Ramos (cell line): ENCODE measurements around the gene UBASH3A.

Source experiments
- in situ Hi-C: fragments of 300-500 bp; cut with MboI; formaldehyde crosslinking; loops from one replicate; pipeline ENCODE4 v1.14.3; 2022; ENCODE audit warnings: low sequenced_read_pairs; ENCODE audit not compliant: unreplicated experiment

The UBASH3A gene

GRCh38 chr21:42472521-42472920, 68.8 kb downstream of the UBASH3A start:
- in situ Hi-C loops = no loop called here

GRCh38 chr21:42473498-42474042, 69.9 kb downstream of the UBASH3A start:
- in situ Hi-C loops = no loop called here

- in situ Hi-C loops = no loop called here
Observed at GRCh38 chr21:42474043-42474831, 70.5 kb downstream of the UBASH3A start.

- in situ Hi-C loops = no loop called here
Observed at GRCh38 chr21:42475036-42475435, 71.3 kb downstream of the UBASH3A start.

GRCh38 chr21:42475526-42476387, 72.1 kb downstream of the UBASH3A start:
- in situ Hi-C loops = no loop called here

GRCh38 chr21:42476388-42477331, 73.0 kb downstream of the UBASH3A start:
- in situ Hi-C loops = no loop called here

- in situ Hi-C loops = no loop called here
Observed at GRCh38 chr21:42478504-42478903, 74.8 kb downstream of the UBASH3A start.

- in situ Hi-C loops = no loop called here
Observed at GRCh38 chr21:42479582-42479981, 75.9 kb downstream of the UBASH3A start.

GRCh38 chr21:42480736-42481135, 77.0 kb downstream of the UBASH3A start:
- in situ Hi-C loops = no loop called here

GRCh38 chr21:42481169-42481568, 77.5 kb downstream of the UBASH3A start:
- in situ Hi-C loops = no loop called here

- in situ Hi-C loops = no loop called here
Observed at GRCh38 chr21:42484966-42485365, 81.3 kb downstream of the UBASH3A start.

- in situ Hi-C loops = no loop called here
Observed at GRCh38 chr21:42486072-42486471, 82.4 kb downstream of the UBASH3A start.

- in situ Hi-C loops = no loop called here
Observed at GRCh38 chr21:42486531-42486930, 82.8 kb downstream of the UBASH3A start.

- in situ Hi-C loops = no loop called here
Observed at GRCh38 chr21:42489006-42489563, 85.4 kb downstream of the UBASH3A start.

- in situ Hi-C loops = no loop called here
Observed at GRCh38 chr21:42489991-42490390, 86.3 kb downstream of the UBASH3A start.

- in situ Hi-C loops = no loop called here
Observed at GRCh38 chr21:42490720-42491119, 87.0 kb downstream of the UBASH3A start.

GRCh38 chr21:42491328-42491727, 87.6 kb downstream of the UBASH3A start:
- in situ Hi-C loops = no loop called here

- in situ Hi-C loops = no loop called here
Observed at GRCh38 chr21:42492201-42492600, 88.5 kb downstream of the UBASH3A start.

- in situ Hi-C loops = no loop called here
Observed at GRCh38 chr21:42493109-42494060, 89.7 kb downstream of the UBASH3A start.
